Upper lobe of left lung (tissue), 6 donors: ENCODE data around the gene USP24. TPM values are rescaled to one million over a fixed set of nuclear protein-coding genes. Genes with fewer than 3 reads are reported as not detected.

Experiments
- ATAC-seq, 2 donors: fragments of 200-7000 bp; cut with Tn5 transposase; one replicate each; pipeline ENCODE4 v1.9.1; 2022; ENCODE audit warnings: mild to moderate bottlenecking in 2 of 2, moderate library complexity in 2 of 2; ENCODE audit not compliant: low FRiP score in 2 of 2
- DNase-seq, 2 donors: peaks; one replicate each; pipeline ENCODE4 v3.0.0-alpha.2; 2019 to 2020
- H3K27ac ChIP-seq, 4 donors: fragments of 200-600 bp; sonication (generic); one replicate each; pipeline ENCODE4 v1.5.1; 2016 to 2019
- H3K27me3 ChIP-seq, 4 donors: fragments of 200-600 bp; sonication (generic); one replicate each; pipeline ENCODE4 v1.5.1; 2017 to 2019
- H3K36me3 ChIP-seq, 4 donors: fragments of 200-600 bp; sonication (generic); one replicate each; pipeline ENCODE4 v1.5.1; 2016 to 2019
- H3K4me1 ChIP-seq, 4 donors: fragments of 200-600 bp; sonication (generic); one replicate each; pipeline ENCODE4 v1.5.1; 2018 to 2019
- H3K4me3 ChIP-seq, 4 donors: fragments of 200-600 bp; sonication (generic); one replicate each; pipeline ENCODE4 v1.5.1; 2017 to 2019; ENCODE audit warnings: mild to moderate bottlenecking in 2 of 4, moderate library complexity in 1 of 4
- H3K9me3 ChIP-seq, 4 donors: fragments of 200-600 bp; sonication (generic); one replicate each; pipeline ENCODE4 v1.5.1; 2018 to 2019
- CTCF ChIP-seq, 6 experiments: fragments of 450-650 bp in 4 of 6; fragments of 200-600 bp in 2 of 6; sonication (generic) in 2 of 6; IDR thresholded peaks; one replicate each; pipeline ENCODE4 v1.5.1; 2016 to 2019; ENCODE audit warnings: antibody characterized with exemption in 6 of 6
- EP300 ChIP-seq, 4 donors: sonication (generic); formaldehyde crosslinking; IDR thresholded peaks; one replicate each; pipeline ENCODE4 v1.5.1; 2017; ENCODE audit warnings: antibody characterized with exemption in 4 of 4, control low read depth in 2 of 4
- POLR2A ChIP-seq, 4 donors: fragments of 450-650 bp; IDR thresholded peaks; one replicate each; pipeline ENCODE4 v1.5.1; 2016 to 2017; ENCODE audit warnings: antibody characterized with exemption in 4 of 4, mild to moderate bottlenecking in 2 of 4
- POLR2AphosphoS5 ChIP-seq, 2 donors: sonication (generic); formaldehyde crosslinking; IDR thresholded peaks; one replicate each; pipeline ENCODE4 v1.5.1; 2017; ENCODE audit warnings: antibody characterized with exemption in 2 of 2
- WGBS, 2 donors: methylation state at CpG; one replicate each; pipeline ENCODE4 v1.1.5; 2017 to 2018; 5-methylcytosine and 5-hydroxymethylcytosine counted together
- total RNA-seq, 6 donors: library from RNA; depleted of rRNA in 4 of 6; stranded (reverse); fragments of >200 nt in 4 of 6; gene quantifications; one replicate each; pipeline versions ENCODE4 v1.1.0 to v1.2.1, GENCODE V29; 2016 to 2021
- donor health status: DM: no; HTN: no; CAD: no; lungs with moderate emphysema.
- donor health status: DM: no; HTN: yes; CAD: no; lungs with severe emphysema.

The USP24 gene
- total RNA-seq, 6 donors from 2014 or later = 31.9 to 57.6 (median 41.9) TPM

GRCh38 chr1:55181666-55182065 is 33.5 kb downstream of the USP24 start:
- peaks cover 0 to 7% (median 2%) of the 10 kb centered on the region in 4 donors for H3K36me3 ChIP-seq
- TF ChIP-seq CTCF (IDR thresholded peaks at IDR 0.05) (no peak), POLR2AphosphoS5 (IDR thresholded peaks at IDR 0.05) (no peak), EP300 (IDR thresholded peaks at IDR 0.05) (no peak), POLR2A (IDR thresholded peaks at IDR 0.05) (no peak)
- no peak for ATAC-seq
- no peaks in the 10 kb centered on the region for H3K9me3 ChIP-seq
- no peak overlapping the region for H3K27ac ChIP-seq
- H3K4me1 ChIP-seq = no peaks in the 10 kb centered on the region
- H3K27me3 ChIP-seq = no peaks in the 10 kb centered on the region
- no peak overlapping the region for H3K4me3 ChIP-seq
- no peak for DNase-seq

- Histone ChIP-seq H3K4me3 (no peak overlapping the region), H3K9me3 (no peaks in the 10 kb centered on the region), H3K27me3 (no peaks in the 10 kb centered on the region), H3K4me1 (no peaks in the 10 kb centered on the region), H3K27ac (no peak overlapping the region), H3K36me3 (peaks cover 0 to 15% (median 2%) of the 10 kb centered on the region in 4 donors)
- 95 to 98% methylated on average over 5 of the region's 5 CpGs for WGBS, 2 donors
- DNase-seq (no peak), ATAC-seq (no peak)
- no peak for TF ChIP-seq EP300 (IDR thresholded peaks at IDR 0.05)
- TF ChIP-seq CTCF (IDR thresholded peaks at IDR 0.05) = no peak
- TF ChIP-seq POLR2AphosphoS5 (IDR thresholded peaks at IDR 0.05) = no peak
- no peak for TF ChIP-seq POLR2A (IDR thresholded peaks at IDR 0.05)
These were observed 35.0 kb downstream of the USP24 start for GRCh38 chr1:55180075-55180670.

GRCh38 chr1:55179177-55179835 is 35.9 kb downstream of the USP24 start:
- TF ChIP-seq POLR2AphosphoS5 (IDR thresholded peaks at IDR 0.05) = no peak
- no peak for TF ChIP-seq POLR2A (IDR thresholded peaks at IDR 0.05)
- TF ChIP-seq EP300 (IDR thresholded peaks at IDR 0.05) = no peak
- no peak for TF ChIP-seq CTCF (IDR thresholded peaks at IDR 0.05)
- Histone ChIP-seq H3K4me1 (no peaks in the 10 kb centered on the region), H3K9me3 (no peaks in the 10 kb centered on the region), H3K4me3 (no peak overlapping the region), H3K27ac (no peak overlapping the region), H3K27me3 (no peaks in the 10 kb centered on the region), H3K36me3 (peaks cover 0 to 18% (median 2%) of the 10 kb centered on the region in 4 donors)
- ATAC-seq = no peak
- 73 to 86% methylated on average over 3 of the region's 3 CpGs for WGBS, 2 donors
- no peak for DNase-seq

GRCh38 chr1:55172687-55173086 is 42.5 kb downstream of the USP24 start:
- ATAC-seq (no peak), DNase-seq (no peak)
- H3K36me3 ChIP-seq = peaks cover 0 to 53% (median 7%) of the 10 kb centered on the region in 4 donors
- H3K9me3 ChIP-seq = no peaks in the 10 kb centered on the region
- no peak overlapping the region for H3K27ac ChIP-seq
- no peaks in the 10 kb centered on the region for H3K4me1 ChIP-seq
- WGBS, 2 donors = 72 to 88% methylated on average over 3 of the region's 3 CpGs
- H3K4me3 ChIP-seq = no peak overlapping the region
- TF ChIP-seq POLR2AphosphoS5 (IDR thresholded peaks at IDR 0.05) (no peak), CTCF (IDR thresholded peaks at IDR 0.05) (no peak), EP300 (IDR thresholded peaks at IDR 0.05) (no peak), POLR2A (IDR thresholded peaks at IDR 0.05) (no peak)
- H3K27me3 ChIP-seq = no peaks in the 10 kb centered on the region

GRCh38 chr1:55172272-55172671 is 42.9 kb downstream of the USP24 start:
- Histone ChIP-seq H3K4me3 (no peak overlapping the region), H3K27me3 (no peaks in the 10 kb centered on the region), H3K4me1 (no peaks in the 10 kb centered on the region), H3K9me3 (no peaks in the 10 kb centered on the region), H3K27ac (no peak overlapping the region), H3K36me3 (peaks cover 0 to 56% (median 8%) of the 10 kb centered on the region in 4 donors)
- ATAC-seq (no peak), DNase-seq (no peak)
- TF ChIP-seq POLR2A (IDR thresholded peaks at IDR 0.05) (no peak), EP300 (IDR thresholded peaks at IDR 0.05) (no peak), CTCF (IDR thresholded peaks at IDR 0.05) (no peak), POLR2AphosphoS5 (IDR thresholded peaks at IDR 0.05) (no peak)
- 69 to 82% methylated on average over 2 of the region's 2 CpGs for WGBS, 2 donors
